ENCODE results near the gene DNA2. TPM values are rescaled to one million over a fixed set of nuclear protein-coding genes. Genes with fewer than 3 reads are reported as not detected.

The DNA2 gene
- polyA plus RNA-seq, 1 donor, result 21.8 TPM

DNA sequence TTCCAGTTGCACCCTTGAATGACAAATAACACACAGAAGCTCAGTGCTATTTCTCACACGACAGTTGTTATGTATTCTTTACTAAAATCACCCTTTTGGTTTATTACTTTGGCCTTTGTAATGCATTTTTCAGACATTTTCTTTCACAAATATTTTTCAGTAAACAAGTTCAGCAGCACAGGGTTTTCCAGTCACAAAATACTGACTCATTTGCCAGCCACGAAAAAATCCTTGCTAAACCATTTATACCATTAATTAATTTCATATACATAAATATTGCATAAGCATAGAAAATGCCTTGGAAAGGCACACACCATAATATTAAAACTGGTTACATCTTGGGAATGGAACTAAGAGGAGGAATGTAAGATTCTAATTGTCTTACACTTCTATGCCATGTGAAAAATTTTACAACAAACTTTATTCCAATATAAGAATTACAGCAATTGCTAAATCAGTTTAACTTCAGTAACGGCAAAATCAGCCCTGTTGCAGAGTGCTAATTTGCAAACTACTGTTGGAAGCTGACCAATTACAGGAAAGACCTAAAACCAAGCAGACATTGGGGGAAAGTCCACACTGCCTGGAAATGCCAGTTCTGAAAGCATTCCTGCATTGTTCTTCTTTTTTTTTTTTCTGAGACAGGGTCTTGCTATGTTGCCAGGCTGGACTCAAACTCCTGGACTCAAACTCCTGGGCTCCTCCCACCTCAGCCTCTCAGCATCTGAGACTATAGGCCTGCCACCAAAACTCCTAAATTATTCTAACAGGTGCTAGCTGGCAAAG, 107.5 kb downstream of the DNA2 start:
- DNase-seq, result no peak

Other genes starting within 250 kb of the DNA2 start
- gene ATOH7, start 239.9 kb downstream of the DNA2 start, polyA plus RNA-seq (ENCODE audit: insufficient read length), result 1.7 TPM
- gene HNRNPH3, start 139.9 kb downstream of the DNA2 start, polyA plus RNA-seq (ENCODE audit: insufficient read length), result 431 TPM
- gene PBLD, start 139.0 kb downstream of the DNA2 start, polyA plus RNA-seq (ENCODE audit: insufficient read length), result 93.8 TPM
- 43.0 TPM for gene RUFY2, start 64.7 kb downstream of the DNA2 start, polyA plus RNA-seq (ENCODE audit: insufficient read length)
- 32.1 TPM for gene SLC25A16, start 55.5 kb upstream of the DNA2 start, polyA plus RNA-seq (ENCODE audit: insufficient read length)
- 12.7 TPM for gene TET1, start 88.4 kb upstream of the DNA2 start, polyA plus RNA-seq (ENCODE audit: insufficient read length)
- gene CCAR1, start 249.3 kb upstream of the DNA2 start, polyA plus RNA-seq (ENCODE audit: insufficient read length), result 254 TPM